GM21619 (cell line): Measurements from ENCODE around the gene SMIM12.
"Not testable (repeated sequence)": the region's sequence is repeated elsewhere in the genome, so short reads cannot be mapped to it uniquely, and the experiment has no call there.

Experiments used
- ATAC-seq: cut with Tn5 transposase; IDR thresholded peaks from one replicate; pipeline ENCODE4 v1.9.1; 2021; ENCODE audit not compliant: unreplicated experiment

SMIM12 gene

DNA sequence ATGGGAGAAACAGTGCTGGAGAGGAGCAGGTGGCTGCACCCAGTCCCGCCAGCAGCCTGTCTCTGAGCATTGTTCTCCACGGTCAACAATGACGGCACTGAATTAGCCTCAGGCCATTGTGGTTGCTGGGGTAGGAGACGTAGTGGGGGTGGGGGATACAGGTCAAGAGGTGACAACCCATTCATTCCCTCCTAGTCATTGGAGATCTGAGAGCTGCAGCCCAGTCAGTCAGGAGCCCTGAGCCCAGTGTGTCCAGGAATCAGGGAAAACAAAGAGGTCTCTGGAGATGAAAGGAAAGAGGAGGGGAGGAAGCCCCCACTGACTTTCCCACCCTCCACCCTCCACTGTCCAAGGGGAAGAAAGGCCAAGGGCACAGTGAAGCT lies 15.3 kb downstream of the SMIM12 start:
- no peak for ATAC-seq

DNA sequence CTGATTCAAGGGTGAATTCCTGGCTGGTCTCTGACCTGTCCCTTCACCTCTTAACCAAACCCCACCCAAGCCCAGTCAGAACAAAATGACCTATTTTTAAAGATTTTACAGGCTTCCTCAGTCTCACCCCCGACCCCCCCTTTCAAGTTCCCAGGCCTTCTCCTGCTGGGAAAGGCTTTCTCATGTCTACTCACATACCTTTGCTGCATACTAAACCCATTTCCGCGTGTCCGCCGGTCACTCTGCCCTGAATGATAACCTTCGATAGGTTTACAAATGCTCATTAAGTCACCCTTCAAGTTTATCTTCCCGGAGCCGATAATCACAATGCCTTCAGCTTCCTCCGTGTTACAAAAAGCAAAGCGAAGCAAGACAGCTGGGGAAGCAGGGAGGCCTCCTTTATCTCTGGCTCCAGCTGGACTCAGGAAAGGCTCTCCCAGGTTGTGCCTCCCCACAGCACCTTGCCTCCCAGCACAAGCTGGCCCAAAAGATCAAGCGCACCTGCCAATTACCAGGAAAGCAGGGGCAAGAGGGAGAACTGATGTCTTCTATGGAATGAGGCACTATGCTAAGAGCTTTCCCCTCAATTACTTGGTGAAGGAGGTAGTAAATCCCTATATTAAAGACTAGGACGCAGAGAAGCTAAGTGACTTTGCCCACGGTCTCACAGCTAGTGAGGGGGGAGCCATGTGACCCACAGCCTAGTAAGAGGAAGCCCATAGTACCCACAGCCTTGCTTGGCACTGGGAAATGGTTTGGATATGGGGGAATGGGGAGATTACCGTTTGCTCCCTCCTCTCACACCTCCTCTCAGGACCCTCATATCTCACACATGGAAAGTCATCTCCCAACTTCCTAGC lies 15.9 kb downstream of the SMIM12 start:
- ATAC-seq: no peak

DNA sequence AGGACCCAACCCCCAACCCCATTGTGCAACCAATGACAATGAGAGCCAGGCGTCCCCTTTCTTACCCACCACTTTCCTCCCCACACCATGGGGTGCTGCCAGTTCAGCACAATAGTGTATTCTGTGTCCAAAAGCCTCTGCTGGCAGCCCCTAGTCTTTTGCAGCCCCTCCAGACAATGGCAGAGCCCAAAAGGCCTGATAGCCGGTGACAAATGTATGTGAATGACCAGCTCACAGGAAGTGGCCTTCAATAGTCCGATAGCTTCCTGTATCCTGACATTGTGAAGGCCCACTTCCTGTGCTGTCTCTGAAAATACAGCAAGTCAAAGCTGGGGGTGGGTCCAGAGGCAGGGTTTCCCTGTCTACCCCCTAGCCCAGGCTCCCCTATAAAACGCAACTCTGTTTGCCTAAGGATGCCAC lies 16.6 kb downstream of the SMIM12 start:
- ATAC-seq: no peak

DNA sequence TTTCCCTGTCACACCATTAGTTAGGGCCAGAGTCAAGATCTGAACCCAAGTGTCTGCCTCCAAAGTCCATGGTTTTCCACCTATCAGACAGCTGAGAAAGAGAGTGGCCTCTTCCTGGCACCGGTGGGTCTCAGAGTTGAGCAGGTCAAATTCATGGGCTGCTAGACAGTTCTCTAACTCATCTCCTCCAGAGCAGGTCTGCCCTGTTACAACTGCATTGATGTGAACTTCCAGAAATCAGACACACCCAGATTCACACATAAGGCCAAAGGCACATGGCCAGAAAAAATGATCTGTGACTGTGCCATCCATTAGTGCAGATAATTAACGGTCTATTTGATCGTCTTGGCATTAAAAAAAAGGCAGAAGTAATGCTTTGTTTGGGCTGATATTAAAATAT lies 17.5 kb downstream of the SMIM12 start:
- ATAC-seq: no peak

DNA sequence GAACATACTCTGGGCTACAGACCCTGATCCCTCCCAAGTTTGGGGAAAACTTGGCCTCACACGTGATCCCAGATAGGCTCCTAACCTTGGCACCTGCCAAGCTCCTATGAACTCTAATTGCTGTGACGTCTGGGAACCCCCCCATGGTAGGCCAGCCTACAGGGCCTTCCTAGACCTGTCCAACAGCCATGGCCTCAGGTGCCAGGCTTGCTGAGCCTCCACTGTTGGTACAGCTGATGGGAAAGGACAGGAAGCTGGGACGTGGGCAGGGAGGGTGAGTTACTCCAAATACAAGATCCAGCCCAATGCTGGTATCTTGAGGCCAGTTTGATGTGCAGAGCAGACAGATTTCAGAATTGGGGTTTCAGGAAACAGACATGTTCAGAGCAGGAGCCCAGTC lies 19.1 kb downstream of the SMIM12 start:
- no peak for ATAC-seq

DNA sequence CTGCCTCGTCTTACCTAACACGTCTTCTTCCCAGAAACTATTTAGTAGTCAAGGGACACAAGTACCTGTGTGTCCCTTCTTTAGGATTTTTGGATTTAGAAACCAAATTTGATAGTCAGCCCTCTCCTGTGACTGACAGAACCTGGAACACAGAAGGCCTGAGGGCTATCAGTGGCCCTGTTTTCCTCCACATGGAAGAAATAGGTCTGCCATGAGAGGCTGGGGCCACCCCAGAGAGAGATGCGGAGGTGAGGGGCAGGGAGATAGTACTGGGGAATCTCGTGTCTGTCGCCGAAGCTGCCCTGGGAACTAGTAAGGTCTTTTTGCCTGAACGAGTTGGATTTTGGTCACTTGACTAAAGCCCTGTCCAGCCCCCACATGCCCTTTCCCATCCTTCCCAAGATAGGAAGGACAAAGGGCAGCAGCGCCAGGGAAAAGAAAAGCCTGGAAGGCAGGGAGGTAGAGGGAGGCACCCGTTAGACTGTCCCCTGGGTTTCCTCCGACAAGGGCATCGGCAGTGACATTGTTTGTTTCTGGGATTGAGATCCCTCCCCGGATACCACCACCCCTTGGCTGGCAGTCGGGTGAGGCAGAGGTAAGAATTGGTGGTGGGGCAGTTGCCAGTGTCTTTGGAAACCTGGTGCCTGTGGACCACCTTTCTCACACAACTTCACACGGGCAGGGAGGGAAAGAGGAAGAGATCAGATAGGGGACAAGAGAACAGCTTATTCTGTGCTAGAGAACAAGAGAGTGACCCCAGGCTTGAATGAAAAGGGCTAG lies 19.8 kb downstream of the SMIM12 start:
- no peak for ATAC-seq

DNA sequence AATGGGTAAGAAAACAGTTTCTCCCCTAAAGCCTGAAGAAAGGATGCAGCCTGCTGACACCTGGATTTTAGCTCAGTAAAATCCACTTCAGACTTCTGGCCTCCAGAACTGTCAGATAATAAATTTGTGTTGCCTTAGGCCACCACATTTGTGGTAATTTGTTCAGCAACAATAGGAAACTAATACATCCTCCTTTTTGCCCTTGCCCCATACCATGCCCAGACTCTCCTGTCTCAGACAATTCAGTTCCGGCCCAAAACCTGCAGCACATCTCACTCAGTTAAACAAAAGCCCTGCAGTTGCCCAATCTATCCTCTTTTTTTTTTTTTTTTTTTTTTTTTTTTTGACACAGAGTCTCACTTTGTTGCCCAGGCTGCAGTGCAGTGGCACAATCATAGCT lies 25.8 kb downstream of the SMIM12 start:
- ATAC-seq: no peak

DNA sequence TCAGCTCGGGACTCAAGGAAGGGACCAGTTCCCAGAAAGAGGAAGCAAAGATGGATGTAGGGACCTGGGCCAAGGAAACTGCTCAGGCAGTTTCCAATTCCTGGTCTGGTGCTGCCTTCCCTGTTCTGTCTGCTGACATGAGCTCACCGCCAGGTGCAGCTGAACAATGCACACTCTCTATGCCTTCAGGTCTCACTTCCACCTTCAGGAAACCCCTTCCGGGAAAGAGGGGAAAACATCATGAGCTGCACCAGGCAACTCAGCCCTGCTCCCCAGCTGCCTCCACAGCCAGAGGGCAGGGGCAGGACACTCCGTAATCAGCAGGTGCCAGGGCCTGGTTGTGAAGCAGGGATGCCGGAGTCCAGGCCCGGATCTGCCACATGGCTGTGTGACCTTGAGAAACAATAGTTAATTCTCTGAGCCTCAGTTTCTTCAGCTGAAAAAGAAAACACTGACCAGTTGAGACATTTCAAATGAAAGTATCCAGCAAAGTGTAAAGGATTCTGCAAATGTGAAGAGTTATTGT lies 27.8 kb downstream of the SMIM12 start:
- no peak for ATAC-seq

DNA sequence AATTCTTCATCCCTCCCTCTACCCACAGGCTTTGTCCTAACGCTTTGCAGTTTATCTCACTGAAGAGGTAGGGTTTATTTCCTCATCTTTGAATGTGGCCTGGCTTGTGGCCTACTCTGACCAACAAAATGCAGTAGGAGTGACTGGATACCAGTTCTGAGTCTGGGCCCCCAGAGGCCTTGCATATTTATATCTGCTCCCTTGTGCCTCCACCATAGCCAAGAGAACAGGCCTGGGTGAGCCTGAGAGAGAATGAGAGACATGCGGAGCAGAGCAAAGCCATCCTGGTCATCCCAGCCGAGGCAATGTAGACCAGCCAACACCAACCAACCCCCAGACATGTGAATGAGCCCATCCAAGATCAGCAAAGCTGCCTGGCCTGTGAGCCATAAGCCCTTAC lies 30.3 kb downstream of the SMIM12 start:
- no peak for ATAC-seq

DNA sequence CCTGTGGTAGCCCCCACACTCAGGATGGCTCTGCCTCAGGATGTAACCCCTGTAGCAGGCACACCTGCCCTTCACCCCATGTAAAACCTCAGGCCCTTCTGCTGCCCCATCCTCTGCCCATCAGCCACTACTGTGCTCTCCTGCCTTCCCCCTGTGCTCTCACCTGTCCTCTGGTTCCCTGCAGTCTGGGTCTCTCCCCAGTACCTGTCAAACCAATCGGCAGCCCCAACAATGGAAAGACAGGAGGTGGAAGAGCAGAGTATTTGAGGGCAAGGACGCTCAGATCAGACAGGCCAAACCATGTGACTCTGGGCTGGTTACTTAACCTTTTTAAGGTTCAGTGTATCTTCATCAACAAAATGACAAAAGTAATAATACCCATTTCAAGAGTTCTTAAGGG lies 30.9 kb downstream of the SMIM12 start:
- ATAC-seq: no peak

DNA sequence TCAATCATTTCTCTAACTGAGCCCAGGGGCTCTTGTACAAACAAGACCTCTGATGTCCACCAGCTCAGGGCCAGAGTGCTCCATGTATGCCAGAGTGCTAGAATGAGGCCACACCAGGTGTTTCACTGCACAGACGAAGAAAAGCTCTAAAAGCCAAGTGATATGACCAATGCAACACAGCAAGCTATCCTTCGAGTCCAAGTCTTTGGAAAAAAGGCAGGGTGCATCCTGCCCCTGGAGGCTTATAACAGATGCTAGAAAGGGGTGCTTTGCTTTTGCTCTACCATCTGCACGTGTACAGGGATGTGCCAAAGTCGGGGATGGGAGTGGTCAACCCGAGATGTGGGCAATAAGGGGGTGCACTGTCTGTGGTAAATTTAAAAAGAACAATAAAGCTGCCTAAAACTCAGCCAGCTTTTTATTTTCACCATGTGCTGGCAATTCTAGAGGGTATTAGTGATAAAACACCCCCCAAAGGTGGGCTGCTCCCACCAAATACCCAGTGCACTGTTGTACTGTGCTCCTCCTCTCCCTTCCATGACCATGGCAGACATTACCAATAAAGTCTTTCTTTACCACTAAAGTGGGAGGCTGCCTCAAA lies 32.1 kb downstream of the SMIM12 start:
- no peak for ATAC-seq

DNA sequence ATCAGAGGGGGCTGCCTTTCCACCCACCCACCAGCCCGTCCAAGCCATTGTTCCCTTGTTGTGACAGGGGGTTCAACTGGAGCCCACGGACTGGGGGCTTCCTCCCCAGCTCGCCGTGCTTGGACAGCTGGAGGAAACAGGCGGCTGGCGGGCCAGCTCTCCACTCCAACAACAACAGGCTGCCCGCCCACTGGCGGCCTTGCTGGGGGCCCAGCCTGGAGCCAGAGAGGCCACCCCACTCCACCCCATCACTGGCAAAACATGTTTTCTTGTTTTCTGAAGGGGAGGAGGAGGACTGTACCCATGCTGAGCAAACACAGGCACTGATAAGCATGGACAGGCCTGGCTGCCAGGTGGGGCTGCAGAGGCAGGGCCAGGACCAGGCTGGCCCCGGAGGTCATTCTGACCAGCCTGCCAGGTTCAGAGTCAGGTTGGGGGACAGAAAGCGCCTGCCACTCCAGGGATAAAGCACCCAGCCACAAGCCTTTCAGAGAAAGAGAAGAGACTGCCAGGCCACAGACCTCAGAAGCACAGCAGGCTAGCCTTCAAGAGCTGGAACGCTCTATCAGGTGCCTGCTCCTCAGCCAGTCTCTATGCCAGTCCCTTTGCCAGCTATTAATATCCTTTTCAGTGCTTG lies 34.0 kb downstream of the SMIM12 start:
- no peak for ATAC-seq

DNA sequence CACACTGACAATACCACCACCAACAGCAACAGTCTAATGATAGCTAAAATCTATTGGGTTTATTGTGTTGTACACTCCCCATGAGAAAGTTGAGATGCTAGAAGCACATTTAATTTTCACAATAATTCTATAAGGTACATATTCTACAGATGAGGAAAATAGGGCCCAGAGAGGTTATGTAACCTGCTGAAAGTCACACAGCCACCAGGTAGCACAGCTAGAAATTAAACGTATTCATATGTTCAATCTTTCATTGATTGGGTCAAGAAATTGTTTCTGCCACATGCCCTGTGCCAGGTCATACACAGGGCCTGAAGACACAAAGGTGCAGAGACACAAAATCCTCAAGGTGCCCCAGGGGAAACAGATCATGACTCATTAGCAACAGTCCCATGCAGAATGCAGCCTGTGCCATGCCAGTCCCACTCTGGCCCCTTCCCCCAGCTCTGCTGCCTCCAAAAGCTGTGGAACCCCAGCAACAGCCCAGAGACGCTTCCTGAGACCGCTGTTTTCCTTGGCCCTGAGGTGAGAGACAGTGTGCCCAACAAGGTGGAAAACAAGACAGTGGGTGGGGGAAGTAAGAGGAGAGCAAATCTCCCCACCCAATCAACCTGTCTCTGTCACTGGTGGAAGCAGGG lies 34.6 kb downstream of the SMIM12 start:
- no peak for ATAC-seq

DNA sequence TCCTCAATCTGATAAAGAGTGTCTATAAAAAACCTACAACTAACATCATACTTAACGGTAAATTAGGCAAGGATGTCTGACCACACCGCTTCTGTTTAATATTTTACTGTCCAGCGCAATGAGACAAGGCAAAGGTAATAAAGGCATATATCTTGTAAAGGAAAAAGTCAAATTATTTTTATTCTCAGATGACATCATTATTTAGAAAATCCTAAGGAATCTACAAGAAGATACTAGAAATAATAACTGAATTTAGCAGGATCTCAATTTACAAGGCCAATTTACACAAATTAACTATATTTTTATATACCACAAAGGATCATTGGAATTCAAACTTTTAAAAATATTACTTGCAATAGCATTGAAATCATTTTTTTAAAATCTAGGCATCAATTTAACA lies 37.3 kb downstream of the SMIM12 start:
- no peak for ATAC-seq

DNA sequence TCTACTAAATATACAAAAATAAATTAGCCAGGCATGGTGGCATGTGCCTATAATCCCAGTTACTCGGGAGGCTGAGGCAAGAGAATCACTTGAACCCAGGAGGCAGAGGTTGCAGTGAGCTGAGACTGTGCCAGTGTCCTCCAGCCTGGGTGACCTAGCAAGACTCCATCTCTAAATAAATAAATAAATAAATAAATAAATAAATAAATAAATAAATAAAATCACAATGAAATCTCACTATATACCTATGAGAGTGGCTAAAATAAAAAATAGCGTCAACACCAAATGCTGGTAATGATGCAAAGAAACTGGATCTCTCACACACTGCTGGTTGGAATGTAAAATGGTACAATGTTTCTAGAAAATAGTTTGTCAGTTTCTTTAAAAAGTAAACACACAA lies 40.7 kb downstream of the SMIM12 start:
- ATAC-seq: not testable (repeated sequence)

DNA sequence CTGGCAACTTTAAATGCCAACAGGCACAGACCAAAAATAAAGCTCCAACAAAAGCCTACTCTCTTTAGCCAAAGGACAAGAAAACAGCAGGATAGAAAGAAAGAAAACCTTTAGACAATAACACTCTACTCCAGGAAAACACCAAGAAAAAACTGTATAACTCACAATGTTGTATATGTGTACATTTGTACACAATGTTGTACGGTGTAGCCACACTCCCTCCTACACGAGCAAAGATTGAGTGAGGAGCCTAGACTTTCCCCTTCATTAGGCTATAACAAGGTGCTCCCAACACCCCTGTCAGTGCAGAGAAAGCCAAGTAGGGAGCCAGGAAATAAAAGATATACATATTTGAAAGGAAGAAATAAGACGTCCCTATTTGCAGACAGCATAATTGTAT lies 42.8 kb downstream of the SMIM12 start:
- no peak for ATAC-seq

DNA sequence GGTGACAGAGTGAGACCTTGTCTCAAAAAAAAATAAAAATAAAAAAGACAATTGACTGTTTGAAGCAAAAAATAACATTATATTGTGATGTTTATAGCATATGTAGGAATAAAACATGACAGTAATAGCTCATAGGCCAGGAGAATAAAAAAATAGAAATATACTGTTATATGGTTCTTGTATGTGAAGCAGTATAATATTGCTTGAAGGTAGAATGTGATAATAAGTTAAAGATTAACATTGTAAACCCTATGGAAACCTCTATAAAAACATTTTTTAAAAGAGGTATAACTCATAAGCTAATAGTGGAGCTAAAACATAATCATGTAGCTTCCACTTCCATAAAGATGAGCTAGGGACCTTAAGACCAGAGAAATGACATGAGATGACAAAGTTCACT lies 43.2 kb downstream of the SMIM12 start:
- ATAC-seq: no peak

DNA sequence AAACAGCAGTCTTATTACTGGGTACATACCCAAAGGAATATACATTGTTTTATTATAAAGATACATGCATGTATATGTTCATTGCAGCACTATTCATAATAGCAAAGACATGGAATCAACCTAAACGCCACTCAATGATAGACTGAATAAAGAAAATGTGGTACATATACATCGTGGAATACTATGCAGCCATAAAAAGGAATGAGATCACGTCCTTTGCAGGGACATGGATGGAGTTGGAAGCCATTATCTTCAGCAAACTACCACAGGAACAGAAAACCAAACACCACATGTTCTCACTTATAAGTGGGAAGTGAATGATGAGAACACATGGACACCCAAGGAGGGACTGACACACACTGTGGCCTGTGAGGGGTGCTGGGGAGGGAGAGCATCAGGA lies 48.8 kb downstream of the SMIM12 start:
- ATAC-seq: not testable (repeated sequence)

DNA sequence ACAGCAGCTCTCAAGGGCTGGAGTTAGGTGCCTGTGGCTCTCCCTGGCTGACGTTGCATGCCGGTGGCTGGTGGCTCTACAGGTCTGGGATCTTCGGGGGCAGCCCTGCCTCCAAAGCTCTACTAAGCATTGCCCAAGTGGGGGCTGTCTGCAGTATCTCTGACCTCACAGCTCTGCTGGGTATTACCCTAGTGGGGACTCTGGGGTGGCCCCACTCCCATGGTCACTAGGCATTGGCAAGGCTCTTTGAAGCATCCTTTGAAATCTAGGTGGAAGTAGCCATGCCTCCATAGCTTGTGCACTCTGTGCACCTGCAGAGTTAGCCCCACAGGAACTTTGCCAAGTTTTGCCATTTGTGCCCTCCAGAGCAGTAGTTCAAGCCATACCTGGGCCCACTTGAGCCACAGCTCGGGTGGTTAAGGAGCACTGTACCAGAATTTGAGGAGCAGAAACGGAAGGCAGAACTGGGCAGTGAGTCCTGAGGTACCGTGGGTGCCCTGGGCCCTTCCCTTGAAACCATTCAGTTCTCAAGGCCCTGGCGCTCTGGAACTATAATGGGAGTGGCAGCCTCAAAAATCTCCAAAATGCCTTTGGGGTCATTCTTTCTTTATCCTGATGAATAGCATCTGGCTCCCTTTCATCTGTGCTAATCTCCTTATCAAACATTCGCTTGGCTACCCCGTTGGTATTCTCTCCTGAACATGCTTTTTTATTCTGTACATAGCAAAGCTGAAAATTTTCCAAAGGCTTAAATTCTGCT lies 51.3 kb downstream of the SMIM12 start:
- ATAC-seq: no peak

DNA sequence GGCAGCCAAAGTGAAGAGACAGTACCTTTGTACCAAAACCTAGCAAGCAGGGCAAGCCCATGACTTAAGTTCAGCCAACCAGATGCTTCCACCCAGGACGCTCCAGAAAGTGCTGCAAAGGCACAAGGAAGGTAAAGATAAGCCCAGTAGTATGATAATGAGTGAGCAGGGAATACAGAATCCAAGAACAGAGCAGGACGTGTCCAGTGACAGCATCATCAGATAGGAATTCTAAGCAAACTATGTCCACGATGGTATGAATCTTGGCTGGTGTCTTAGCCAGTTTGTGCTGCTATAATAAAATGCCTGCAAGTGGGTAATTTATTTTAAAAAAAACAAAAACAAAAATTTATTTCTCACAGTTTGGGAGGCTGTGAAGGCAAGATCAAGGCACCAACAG lies 53.2 kb downstream of the SMIM12 start:
- ATAC-seq: no peak
